Activated CD4-positive, alpha-beta T cell treated with anti-CD3 and anti-CD28 coated beads, Interleukin-2, amount 10 ng/mL, durations not matched to agents 24 days and 14 days (primary cell): ENCODE data around the gene SYNJ2. TPM values are rescaled to one million over a fixed set of nuclear protein-coding genes. Genes with fewer than 3 reads are reported as not detected.
"Not testable (repeated sequence)": the region's sequence is repeated elsewhere in the genome, so short reads cannot be mapped to it uniquely, and the experiment has no call there.

Experiments
- DNase-seq: peaks from one replicate; pipeline ENCODE4 v3.0.0; 2022
- H3K27ac Mint-ChIP-seq: one replicate; pipeline ENCODE4 v1.8.0; 2022; ENCODE audit warnings: mild to moderate bottlenecking, mixed read lengths
- H3K27me3 Mint-ChIP-seq: one replicate; pipeline ENCODE4 v1.8.0; 2022; ENCODE audit warnings: mixed read lengths
- H3K36me3 Mint-ChIP-seq: one replicate; pipeline ENCODE4 v1.8.0; 2022; ENCODE audit warnings: low read depth, mild to moderate bottlenecking, mixed read lengths
- H3K4me1 Mint-ChIP-seq: one replicate; pipeline ENCODE4 v1.8.0; 2021; ENCODE audit warnings: mixed read lengths
- H3K4me3 Mint-ChIP-seq: one replicate; pipeline ENCODE4 v1.8.0; 2022; ENCODE audit warnings: mild to moderate bottlenecking, moderate library complexity, mixed read lengths
- H3K9me3 Mint-ChIP-seq: one replicate; pipeline ENCODE4 v1.8.0; 2021; ENCODE audit warnings: mixed read lengths
- intact Hi-C: fragments of 100-400 bp; cut with micrococcal nuclease; formaldehyde crosslinking; loops from one replicate; pipeline ENCODE4 v1.15.1; 2023
- total RNA-seq: library from RNA; stranded (reverse); gene quantifications from 2 replicates; pipeline ENCODE4 v1.2.3, GENCODE V29; 2022

The SYNJ2 gene
- total RNA-seq, 1 donor from 2014 or later, result 22.2 TPM

- peak; percentile 68 for DNase-seq
- H3K4me1 Mint-ChIP-seq, result peaks cover 21% of the 10 kb centered on the region
- no peak overlapping the region for H3K4me3 Mint-ChIP-seq
- H3K9me3 Mint-ChIP-seq, result peaks cover 3% of the 10 kb centered on the region
- H3K36me3 Mint-ChIP-seq, result peaks cover 42% of the 10 kb centered on the region
- intact Hi-C loops, result loop anchor here (5.0 to 10.0 kb wide), 4 partner anchors 60 to 622 kb away; partner anchors contain the start of gene TMEM242
- H3K27me3 Mint-ChIP-seq, result peaks cover 11% of the 10 kb centered on the region
- no peak overlapping the region for H3K27ac Mint-ChIP-seq
Observed at GRCh38 chr6:157946865-157947532, 34.7 kb upstream of the SYNJ2 start.

GRCh38 chr6:157950899-157951298 lies 30.8 kb upstream of the SYNJ2 start:
- H3K9me3 Mint-ChIP-seq, H3K27ac Mint-ChIP-seq, DNase-seq, intact Hi-C loops, H3K4me3 Mint-ChIP-seq: not testable (repeated sequence)
- Mint-ChIP-seq H3K36me3 (peaks cover 11% of the 10 kb centered on the region), H3K4me1 (peaks cover 12% of the 10 kb centered on the region), H3K27me3 (peaks cover 22% of the 10 kb centered on the region)

GRCh38 chr6:157951828-157952227 lies 29.8 kb upstream of the SYNJ2 start:
- Mint-ChIP-seq H3K27ac (no peak overlapping the region), H3K9me3 (peaks cover 3% of the 10 kb centered on the region), H3K4me3 (no peak overlapping the region), H3K4me1 (peaks cover 8% of the 10 kb centered on the region), H3K27me3 (peaks cover 22% of the 10 kb centered on the region), H3K36me3 (peaks cover 5% of the 10 kb centered on the region)
- DNase-seq, result no peak
- intact Hi-C loops, result no loop called here

- H3K4me3 Mint-ChIP-seq, result no peak overlapping the region
- peaks cover 3% of the 10 kb centered on the region for H3K9me3 Mint-ChIP-seq
- no peak overlapping the region for H3K27ac Mint-ChIP-seq
- H3K36me3 Mint-ChIP-seq, result peaks cover 2% of the 10 kb centered on the region
- DNase-seq, result no peak
- peaks cover 22% of the 10 kb centered on the region for H3K27me3 Mint-ChIP-seq
- intact Hi-C loops, result no loop called here
- peaks cover 4% of the 10 kb centered on the region for H3K4me1 Mint-ChIP-seq
Observed at GRCh38 chr6:157952861-157953351, 28.8 kb upstream of the SYNJ2 start.

- Mint-ChIP-seq H3K27ac (no peak overlapping the region), H3K9me3 (peaks cover 3% of the 10 kb centered on the region), H3K36me3 (peaks cover 4% of the 10 kb centered on the region), H3K27me3 (peaks cover 22% of the 10 kb centered on the region), H3K4me1 (peaks cover 4% of the 10 kb centered on the region), H3K4me3 (no peak overlapping the region)
- intact Hi-C loops, result no loop called here
- no peak for DNase-seq
Observed at GRCh38 chr6:157953580-157954091, 28.0 kb upstream of the SYNJ2 start.

GRCh38 chr6:157954150-157955117 lies 27.2 kb upstream of the SYNJ2 start:
- Mint-ChIP-seq H3K36me3 (peaks cover 6% of the 10 kb centered on the region), H3K4me3 (no peak overlapping the region)

GRCh38 chr6:157955675-157956074 lies 26.0 kb upstream of the SYNJ2 start:
- Mint-ChIP-seq H3K27ac (no peak overlapping the region), H3K9me3 (peaks cover 10% of the 10 kb centered on the region), H3K4me1 (peaks cover 7% of the 10 kb centered on the region), H3K36me3 (peaks cover 11% of the 10 kb centered on the region), H3K4me3 (no peak overlapping the region), H3K27me3 (peaks cover 15% of the 10 kb centered on the region)
- intact Hi-C loops, result no loop called here
- no peak for DNase-seq

More at GRCh38 chr6:157954150-157955117, 27.2 kb upstream of the SYNJ2 start:
- intact Hi-C loops, result no loop called here
- no peak overlapping the region for H3K27ac Mint-ChIP-seq
- H3K27me3 Mint-ChIP-seq, result peaks cover 20% of the 10 kb centered on the region
- peaks cover 4% of the 10 kb centered on the region for H3K4me1 Mint-ChIP-seq
- DNase-seq, result no peak
- H3K9me3 Mint-ChIP-seq, result peaks cover 6% of the 10 kb centered on the region

- intact Hi-C loops, result no loop called here
- peaks cover 10% of the 10 kb centered on the region for H3K27me3 Mint-ChIP-seq
- H3K36me3 Mint-ChIP-seq, result peaks cover 11% of the 10 kb centered on the region
- no peak overlapping the region for H3K4me3 Mint-ChIP-seq
- no peak for DNase-seq
- H3K4me1 Mint-ChIP-seq, result peaks cover 9% of the 10 kb centered on the region
- peaks cover 10% of the 10 kb centered on the region for H3K9me3 Mint-ChIP-seq
- no peak overlapping the region for H3K27ac Mint-ChIP-seq
Observed at GRCh38 chr6:157956171-157956730, 25.4 kb upstream of the SYNJ2 start.

GRCh38 chr6:157959451-157960227 lies 22.0 kb upstream of the SYNJ2 start:
- Mint-ChIP-seq H3K36me3 (peaks cover 16% of the 10 kb centered on the region), H3K27me3 (peaks cover 2% of the 10 kb centered on the region), H3K9me3 (peaks cover 10% of the 10 kb centered on the region), H3K4me3 (no peak overlapping the region), H3K27ac (no peak overlapping the region), H3K4me1 (peaks cover 25% of the 10 kb centered on the region)
- intact Hi-C loops, result loop anchor here (5.0 to 10.0 kb wide), 3 partner anchors 65 to 197 kb away; partner anchors contain the start of gene SNX9
- DNase-seq, result no peak

- DNase-seq, result no peak
- H3K9me3 Mint-ChIP-seq, result peaks cover 10% of the 10 kb centered on the region
- intact Hi-C loops, result loop anchor here (5.0 to 10.0 kb wide), 3 partner anchors 64 to 199 kb away; partner anchors contain the start of gene SNX9
- no peaks in the 10 kb centered on the region for H3K27me3 Mint-ChIP-seq
- no peak overlapping the region for H3K4me3 Mint-ChIP-seq
- H3K4me1 Mint-ChIP-seq, result peaks cover 25% of the 10 kb centered on the region
- no peak overlapping the region for H3K27ac Mint-ChIP-seq
- H3K36me3 Mint-ChIP-seq, result peaks cover 16% of the 10 kb centered on the region
Observed at GRCh38 chr6:157961153-157961831, 20.4 kb upstream of the SYNJ2 start.

GRCh38 chr6:157961832-157962575 lies 19.7 kb upstream of the SYNJ2 start:
- no peak for DNase-seq
- Mint-ChIP-seq H3K27me3 (no peaks in the 10 kb centered on the region), H3K9me3 (peaks cover 10% of the 10 kb centered on the region), H3K36me3 (peaks cover 16% of the 10 kb centered on the region), H3K4me1 (peaks cover 28% of the 10 kb centered on the region), H3K4me3 (peak overlapping the region; percentile 80), H3K27ac (peak overlapping the region; percentile 95)
- intact Hi-C loops, result loop anchor here (1.0 to 10.0 kb wide), 5 partner anchors 17 to 200 kb away; partner anchors contain the start of genes SNX9 and SYNJ2
